ENCODE data around the gene POFUT2.

- TF ChIP-seq CTCF (IDR thresholded peaks at IDR 0.05 in 4 of 5, conservative IDR thresholded peaks at IDR 0.05 in 1 of 5), result no peak
- TF ChIP-seq POLR2A (IDR thresholded peaks at IDR 0.05), result no peak
Observed at GRCh38 chr21:45256912-45257672, 30.6 kb downstream of the POFUT2 start.

All from gastrocnemius medialis (tissue), 4 donors.